ENCODE measurements around the gene ARHGAP20. TPM values are rescaled to one million over a fixed set of nuclear protein-coding genes. Genes with fewer than 3 reads are reported as not detected.

ARHGAP20 gene
- total RNA-seq, 1 experiment from 2014 or later = 0.04 TPM

DNA sequence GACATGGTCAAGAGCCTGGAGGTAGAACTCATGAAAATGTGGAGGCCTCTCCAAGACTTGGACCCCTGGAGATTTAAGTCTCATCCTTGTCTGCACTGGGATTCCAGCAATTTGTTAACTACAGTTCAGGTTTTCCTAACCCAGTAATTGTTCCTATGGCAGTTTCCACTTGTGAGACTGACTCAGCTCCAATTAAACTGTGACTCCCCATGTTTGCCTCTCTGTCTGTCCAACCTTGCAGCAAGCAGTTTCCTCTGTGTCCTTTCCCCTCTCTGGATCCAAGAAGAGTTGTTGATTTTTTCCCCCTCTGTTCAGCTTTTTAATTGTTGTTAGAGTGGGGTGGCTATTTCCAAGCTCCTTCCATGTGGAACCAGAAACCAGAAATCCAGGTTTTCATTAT, 16.2 kb upstream of the ARHGAP20 start:
- H3K4me1 Mint-ChIP-seq = no peaks in the 10 kb centered on the region
- no peak for DNase-seq
- H3K4me1 ChIP-seq (ENCODE audit: insufficient read depth, low read length) = no peaks in the 10 kb centered on the region
- TF ChIP-seq, protein P1, sequence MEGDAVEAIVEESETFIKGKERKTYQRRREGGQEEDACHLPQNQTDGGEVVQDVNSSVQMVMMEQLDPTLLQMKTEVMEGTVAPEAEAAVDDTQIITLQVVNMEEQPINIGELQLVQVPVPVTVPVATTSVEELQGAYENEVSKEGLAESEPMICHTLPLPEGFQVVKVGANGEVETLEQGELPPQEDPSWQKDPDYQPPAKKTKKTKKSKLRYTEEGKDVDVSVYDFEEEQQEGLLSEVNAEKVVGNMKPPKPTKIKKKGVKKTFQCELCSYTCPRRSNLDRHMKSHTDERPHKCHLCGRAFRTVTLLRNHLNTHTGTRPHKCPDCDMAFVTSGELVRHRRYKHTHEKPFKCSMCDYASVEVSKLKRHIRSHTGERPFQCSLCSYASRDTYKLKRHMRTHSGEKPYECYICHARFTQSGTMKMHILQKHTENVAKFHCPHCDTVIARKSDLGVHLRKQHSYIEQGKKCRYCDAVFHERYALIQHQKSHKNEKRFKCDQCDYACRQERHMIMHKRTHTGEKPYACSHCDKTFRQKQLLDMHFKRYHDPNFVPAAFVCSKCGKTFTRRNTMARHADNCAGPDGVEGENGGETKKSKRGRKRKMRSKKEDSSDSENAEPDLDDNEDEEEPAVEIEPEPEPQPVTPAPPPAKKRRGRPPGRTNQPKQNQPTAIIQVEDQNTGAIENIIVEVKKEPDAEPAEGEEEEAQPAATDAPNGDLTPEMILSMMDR (conservative IDR thresholded peaks at IDR 0.05) = no peak
- H3K36me3 Mint-ChIP-seq (ENCODE audit: insufficient read depth in 1 of 3, low read depth in 3 of 3) = no peaks in the 10 kb centered on the region
- H4K20me1 ChIP-seq (ENCODE audit: control insufficient read depth, insufficient read depth, insufficient read length) = no peaks in the 10 kb centered on the region
- no peaks in the 10 kb centered on the region for H3K79me2 ChIP-seq (ENCODE audit: insufficient read depth, low read length)
- H3K27me3 Mint-ChIP-seq (ENCODE audit: low read depth) = peaks cover 3% of the 10 kb centered on the region
- no peaks in the 10 kb centered on the region for H3K79me1 ChIP-seq (ENCODE audit: insufficient read depth, low read depth, low read length, poor library complexity, severe bottlenecking)
- no peak overlapping the region for H3K27ac Mint-ChIP-seq
- no peak overlapping the region for H4K91ac ChIP-seq (ENCODE audit: insufficient read length, low read depth, low read length)
- no peak overlapping the region for H2BK5ac ChIP-seq (ENCODE audit: insufficient read length, low read length)
- no peaks in the 10 kb centered on the region for H3K9me3 ChIP-seq (ENCODE audit: control insufficient read depth, low read depth, low read length)
- no peak overlapping the region for H4K8ac ChIP-seq (replicated peaks; ENCODE audit: insufficient read length, low read depth, low read length)
- H3K23me2 ChIP-seq (ENCODE audit: insufficient read length, low read depth, low read length, poor library complexity, severe bottlenecking) = no peaks in the 10 kb centered on the region
- H3K18ac ChIP-seq (ENCODE audit: insufficient read length, low read depth, low read length) = no peak overlapping the region
- H3T11ph ChIP-seq (ENCODE audit: low read length) = no peak overlapping the region
- no peak overlapping the region for H3K56ac ChIP-seq (ENCODE audit: insufficient read length, low read depth, low read length)
- H3K4me3 Mint-ChIP-seq = no peak overlapping the region
- 0 out of 5 replicates have a peak, but pooled peaks cover 0 to 4% of the 10 kb centered on the region in 2 experiments for H3K9me3 Mint-ChIP-seq
- no peaks in the 10 kb centered on the region for H3K27me3 ChIP-seq (ENCODE audit: insufficient read depth, low read length)
- no peak overlapping the region for H3K14ac ChIP-seq (ENCODE audit: insufficient read depth, low read length)
- H3K23ac ChIP-seq (ENCODE audit: insufficient read length, low read depth, low read length) = no peak overlapping the region
- no peak overlapping the region for H2AFZ ChIP-seq (ENCODE audit: low read length)
- H2BK15ac ChIP-seq (ENCODE audit: low read depth, low read length) = no peak overlapping the region
- H2BK20ac ChIP-seq (ENCODE audit: low read depth, low read length, poor library complexity, severe bottlenecking) = no peak overlapping the region
- no peak overlapping the region for H3K9ac ChIP-seq (ENCODE audit: extremely low read depth, insufficient read length, low read length)
- no peak overlapping the region for H2BK12ac ChIP-seq (ENCODE audit: insufficient read length, low read depth, low read length)
- no peak overlapping the region for H4K5ac ChIP-seq (ENCODE audit: insufficient read length, low read depth, low read length)
- no peak overlapping the region for H3K4me2 ChIP-seq (ENCODE audit: insufficient read depth, insufficient read length, low read length)
- H3K4ac ChIP-seq (ENCODE audit: low read depth, low read length) = no peak overlapping the region
- H3K27ac ChIP-seq (ENCODE audit: insufficient read length, low read depth, low read length) = no peak overlapping the region
- no peak overlapping the region for H2BK120ac ChIP-seq (ENCODE audit: low read depth, low read length, poor library complexity, severe bottlenecking)
- no peak overlapping the region for H2AK5ac ChIP-seq (ENCODE audit: insufficient read length, low read length)

All from H9 (cell line).